SK-N-SH treated with all-trans-retinoic acid at 6 μM for 48 hours (cell line): ENCODE measurements around the gene PGF.

Experiments
- ARNTL ChIP-seq: fragments of 450-650 bp; formaldehyde crosslinking; IDR thresholded peaks from 2 replicates; pipeline ENCODE4 v1.5.0; 2020; ENCODE audit warnings: low read depth, mild to moderate bottlenecking, moderate library complexity, borderline replicate concordance
- BACH2 ChIP-seq: fragments of 250-450 bp; sonication (Bioruptor Pico); IDR thresholded peaks from 2 replicates; pipeline ENCODE4 v1.9.0; 2021; ENCODE audit warnings: mild to moderate bottlenecking, borderline replicate concordance
- GLIS3 ChIP-seq: fragments of 250-450 bp; sonication (Bioruptor Pico); IDR thresholded peaks from 2 replicates; pipeline ENCODE4 v1.5.0; 2020; ENCODE audit warnings: mild to moderate bottlenecking, moderate library complexity
- ISL1 ChIP-seq: fragments of 250-450 bp; sonication (Bioruptor Pico); IDR thresholded peaks from 2 replicates; pipeline ENCODE4 v2.1.2; 2022; ENCODE audit warnings: mild to moderate bottlenecking, moderate library complexity
- PPARA ChIP-seq: fragments of 250-450 bp; sonication (Bioruptor Pico); IDR thresholded peaks from 2 replicates; pipeline ENCODE4 v1.5.0; 2020; ENCODE audit warnings: mild to moderate bottlenecking, borderline replicate concordance
- RARB ChIP-seq: fragments of 250-450 bp; sonication (Bioruptor Pico); IDR thresholded peaks from 2 replicates; pipeline ENCODE4 v1.8.0; 2021; ENCODE audit warnings: mild to moderate bottlenecking, moderate library complexity
- TOX ChIP-seq: fragments of 250-450 bp; sonication (Bioruptor Pico); IDR thresholded peaks from 2 replicates; pipeline ENCODE4 v1.8.0; 2021; ENCODE audit warnings: mild to moderate bottlenecking, moderate library complexity, borderline replicate concordance
- ZFP3 ChIP-seq: fragments of 250-450 bp; sonication (Bioruptor Pico); IDR thresholded peaks from 2 replicates; pipeline ENCODE4 v1.5.0; 2020; ENCODE audit warnings: mild to moderate bottlenecking, moderate library complexity
- ZNF565 ChIP-seq: fragments of 450-650 bp; formaldehyde crosslinking; conservative IDR thresholded peaks from 2 replicates; pipeline ENCODE4 v1.5.0; 2020; ENCODE audit warnings: low read depth, mild to moderate bottlenecking, moderate library complexity
- TF ChIP-seq, protein P1 (sequence below): fragments of 250-450 bp; sonication (Bioruptor Pico); IDR thresholded peaks from 2 replicates; pipeline ENCODE4 v1.5.1; 2021; ENCODE audit warnings: mild to moderate bottlenecking, moderate library complexity
- TF ChIP-seq, protein P2 (sequence below): fragments of 250-450 bp; sonication (Bioruptor Pico); IDR thresholded peaks from 2 replicates; pipeline ENCODE4 v1.8.0; 2020; ENCODE audit warnings: mild to moderate bottlenecking, moderate library complexity, borderline replicate concordance
- TF ChIP-seq, protein P3 (sequence below): fragments of 250-450 bp; sonication (Bioruptor Pico); IDR thresholded peaks from 2 replicates; pipeline ENCODE4 v1.5.1; 2020; ENCODE audit warnings: low read depth, mild to moderate bottlenecking, moderate library complexity
- TF ChIP-seq, protein P4 (sequence below): fragments of 250-450 bp; sonication (Bioruptor Pico); IDR thresholded peaks from 2 replicates; pipeline ENCODE4 v1.8.0; 2021; ENCODE audit warnings: low read depth, mild to moderate bottlenecking, moderate library complexity, borderline replicate concordance

DNA sequence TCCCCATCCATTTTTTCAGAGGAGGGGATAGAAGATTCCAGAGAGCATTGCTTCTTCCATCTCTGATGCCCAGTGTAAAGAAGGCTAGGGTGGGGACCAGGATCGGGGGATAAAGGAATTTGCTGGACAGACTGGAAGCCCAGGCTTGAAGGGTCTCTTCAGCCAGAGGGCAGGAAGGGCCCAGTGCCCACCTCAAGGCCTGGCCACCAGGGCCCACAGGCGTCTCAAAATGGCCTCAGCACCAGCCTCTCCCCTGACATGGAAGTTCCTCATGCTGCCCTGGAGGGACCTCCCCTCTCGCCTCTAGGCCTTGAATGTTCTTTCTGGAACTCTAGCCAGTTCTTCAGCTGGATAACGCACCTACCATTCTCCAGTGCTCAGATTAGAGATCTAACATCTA lies 35.1 kb downstream of the PGF start:
- TF ChIP-seq TOX (CRISPR knock-in tag) (no peak), RARB (no peak), BACH2 (CRISPR knock-in tag) (no peak), ZFP3 (CRISPR knock-in tag) (no peak), ISL1 (CRISPR knock-in tag) (no peak), ARNTL (CRISPR knock-in tag) (no peak), PPARA (CRISPR knock-in tag) (no peak), ZNF565 (no peak), GLIS3 (no peak)
- TF ChIP-seq, protein P1, sequence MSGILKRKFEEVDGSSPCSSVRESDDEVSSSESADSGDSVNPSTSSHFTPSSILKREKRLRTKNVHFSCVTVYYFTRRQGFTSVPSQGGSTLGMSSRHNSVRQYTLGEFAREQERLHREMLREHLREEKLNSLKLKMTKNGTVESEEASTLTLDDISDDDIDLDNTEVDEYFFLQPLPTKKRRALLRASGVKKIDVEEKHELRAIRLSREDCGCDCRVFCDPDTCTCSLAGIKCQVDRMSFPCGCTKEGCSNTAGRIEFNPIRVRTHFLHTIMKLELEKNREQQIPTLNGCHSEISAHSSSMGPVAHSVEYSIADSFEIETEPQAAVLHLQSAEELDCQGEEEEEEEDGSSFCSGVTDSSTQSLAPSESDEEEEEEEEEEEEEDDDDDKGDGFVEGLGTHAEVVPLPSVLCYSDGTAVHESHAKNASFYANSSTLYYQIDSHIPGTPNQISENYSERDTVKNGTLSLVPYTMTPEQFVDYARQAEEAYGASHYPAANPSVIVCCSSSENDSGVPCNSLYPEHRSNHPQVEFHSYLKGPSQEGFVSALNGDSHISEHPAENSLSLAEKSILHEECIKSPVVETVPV (CRISPR knock-in tag) = no peak
- TF ChIP-seq, protein P2, sequence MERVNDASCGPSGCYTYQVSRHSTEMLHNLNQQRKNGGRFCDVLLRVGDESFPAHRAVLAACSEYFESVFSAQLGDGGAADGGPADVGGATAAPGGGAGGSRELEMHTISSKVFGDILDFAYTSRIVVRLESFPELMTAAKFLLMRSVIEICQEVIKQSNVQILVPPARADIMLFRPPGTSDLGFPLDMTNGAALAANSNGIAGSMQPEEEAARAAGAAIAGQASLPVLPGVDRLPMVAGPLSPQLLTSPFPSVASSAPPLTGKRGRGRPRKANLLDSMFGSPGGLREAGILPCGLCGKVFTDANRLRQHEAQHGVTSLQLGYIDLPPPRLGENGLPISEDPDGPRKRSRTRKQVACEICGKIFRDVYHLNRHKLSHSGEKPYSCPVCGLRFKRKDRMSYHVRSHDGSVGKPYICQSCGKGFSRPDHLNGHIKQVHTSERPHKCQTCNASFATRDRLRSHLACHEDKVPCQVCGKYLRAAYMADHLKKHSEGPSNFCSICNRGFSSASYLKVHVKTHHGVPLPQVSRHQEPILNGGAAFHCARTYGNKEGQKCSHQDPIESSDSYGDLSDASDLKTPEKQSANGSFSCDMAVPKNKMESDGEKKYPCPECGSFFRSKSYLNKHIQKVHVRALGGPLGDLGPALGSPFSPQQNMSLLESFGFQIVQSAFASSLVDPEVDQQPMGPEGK (CRISPR knock-in tag) = no peak
- TF ChIP-seq, protein P3, sequence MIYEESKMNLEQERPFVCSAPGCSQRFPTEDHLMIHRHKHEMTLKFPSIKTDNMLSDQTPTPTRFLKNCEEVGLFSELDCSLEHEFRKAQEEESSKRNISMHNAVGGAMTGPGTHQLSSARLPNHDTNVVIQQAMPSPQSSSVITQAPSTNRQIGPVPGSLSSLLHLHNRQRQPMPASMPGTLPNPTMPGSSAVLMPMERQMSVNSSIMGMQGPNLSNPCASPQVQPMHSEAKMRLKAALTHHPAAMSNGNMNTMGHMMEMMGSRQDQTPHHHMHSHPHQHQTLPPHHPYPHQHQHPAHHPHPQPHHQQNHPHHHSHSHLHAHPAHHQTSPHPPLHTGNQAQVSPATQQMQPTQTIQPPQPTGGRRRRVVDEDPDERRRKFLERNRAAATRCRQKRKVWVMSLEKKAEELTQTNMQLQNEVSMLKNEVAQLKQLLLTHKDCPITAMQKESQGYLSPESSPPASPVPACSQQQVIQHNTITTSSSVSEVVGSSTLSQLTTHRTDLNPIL (CRISPR knock-in tag) = no peak
- TF ChIP-seq, protein P4, sequence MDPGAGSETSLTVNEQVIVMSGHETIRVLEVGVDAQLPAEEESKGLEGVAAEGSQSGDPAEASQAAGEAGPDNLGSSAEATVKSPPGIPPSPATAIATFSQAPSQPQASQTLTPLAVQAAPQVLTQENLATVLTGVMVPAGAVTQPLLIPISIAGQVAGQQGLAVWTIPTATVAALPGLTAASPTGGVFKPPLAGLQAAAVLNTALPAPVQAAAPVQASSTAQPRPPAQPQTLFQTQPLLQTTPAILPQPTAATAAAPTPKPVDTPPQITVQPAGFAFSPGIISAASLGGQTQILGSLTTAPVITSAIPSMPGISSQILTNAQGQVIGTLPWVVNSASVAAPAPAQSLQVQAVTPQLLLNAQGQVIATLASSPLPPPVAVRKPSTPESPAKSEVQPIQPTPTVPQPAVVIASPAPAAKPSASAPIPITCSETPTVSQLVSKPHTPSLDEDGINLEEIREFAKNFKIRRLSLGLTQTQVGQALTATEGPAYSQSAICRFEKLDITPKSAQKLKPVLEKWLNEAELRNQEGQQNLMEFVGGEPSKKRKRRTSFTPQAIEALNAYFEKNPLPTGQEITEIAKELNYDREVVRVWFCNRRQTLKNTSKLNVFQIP = no peak
